ENCODE data around the gene ASMT.
"Not testable (repeated sequence)": the region's sequence is repeated elsewhere in the genome, so short reads cannot be mapped to it uniquely, and the experiment has no call there.

DNA sequence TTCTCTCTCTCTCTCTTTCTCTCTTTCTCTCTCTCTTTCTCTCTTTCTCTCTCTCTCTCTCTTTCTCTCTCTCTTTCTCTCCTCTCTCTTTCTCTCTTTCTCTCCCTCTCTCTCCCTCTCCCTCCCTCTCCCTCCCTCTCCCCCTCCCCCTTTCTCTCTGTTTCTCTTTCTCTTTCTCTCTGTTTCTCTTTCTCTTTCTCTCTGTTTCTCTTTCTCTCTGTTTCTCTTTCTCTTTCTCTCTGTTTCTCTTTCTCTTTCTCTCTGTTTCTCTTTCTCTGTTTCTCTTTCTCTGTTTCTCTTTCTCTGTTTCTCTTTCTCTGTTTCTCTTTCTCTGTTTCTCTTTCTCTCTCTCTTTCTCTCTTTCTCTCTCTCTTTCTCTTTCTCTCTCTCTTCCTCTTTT, 67.0 kb downstream of the ASMT start:
- TF ChIP-seq POLR2A (IDR thresholded peaks at IDR 0.05), result not testable (repeated sequence)
- TF ChIP-seq, protein P1, sequence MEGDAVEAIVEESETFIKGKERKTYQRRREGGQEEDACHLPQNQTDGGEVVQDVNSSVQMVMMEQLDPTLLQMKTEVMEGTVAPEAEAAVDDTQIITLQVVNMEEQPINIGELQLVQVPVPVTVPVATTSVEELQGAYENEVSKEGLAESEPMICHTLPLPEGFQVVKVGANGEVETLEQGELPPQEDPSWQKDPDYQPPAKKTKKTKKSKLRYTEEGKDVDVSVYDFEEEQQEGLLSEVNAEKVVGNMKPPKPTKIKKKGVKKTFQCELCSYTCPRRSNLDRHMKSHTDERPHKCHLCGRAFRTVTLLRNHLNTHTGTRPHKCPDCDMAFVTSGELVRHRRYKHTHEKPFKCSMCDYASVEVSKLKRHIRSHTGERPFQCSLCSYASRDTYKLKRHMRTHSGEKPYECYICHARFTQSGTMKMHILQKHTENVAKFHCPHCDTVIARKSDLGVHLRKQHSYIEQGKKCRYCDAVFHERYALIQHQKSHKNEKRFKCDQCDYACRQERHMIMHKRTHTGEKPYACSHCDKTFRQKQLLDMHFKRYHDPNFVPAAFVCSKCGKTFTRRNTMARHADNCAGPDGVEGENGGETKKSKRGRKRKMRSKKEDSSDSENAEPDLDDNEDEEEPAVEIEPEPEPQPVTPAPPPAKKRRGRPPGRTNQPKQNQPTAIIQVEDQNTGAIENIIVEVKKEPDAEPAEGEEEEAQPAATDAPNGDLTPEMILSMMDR (IDR thresholded peaks at IDR 0.05), result not testable (repeated sequence)

All from thyroid gland (tissue), 4 donors.